ENCODE results near the gene ADCY9.
"Not testable (repeated sequence)": the region's sequence is repeated elsewhere in the genome, so short reads cannot be mapped to it uniquely, and the experiment has no call there.

ADCY9 gene

GRCh38 chr16:4062212-4062802, 53.9 kb downstream of the ADCY9 start:
- no peak for DNase-seq

GRCh38 chr16:4060823-4061222, 55.4 kb downstream of the ADCY9 start:
- DNase-seq = no peak

- peak; percentile 24 for DNase-seq
Observed at GRCh38 chr16:4060009-4060408, 56.2 kb downstream of the ADCY9 start.

- DNase-seq = no peak
Observed at GRCh38 chr16:4058386-4058785, 57.9 kb downstream of the ADCY9 start.

- no peak for DNase-seq
Observed at GRCh38 chr16:4057439-4057877, 58.8 kb downstream of the ADCY9 start.

- DNase-seq = no peak
Observed at GRCh38 chr16:4056161-4057105, 59.8 kb downstream of the ADCY9 start.

GRCh38 chr16:4055748-4056147, 60.5 kb downstream of the ADCY9 start:
- no peak for DNase-seq

GRCh38 chr16:4053301-4053845, 62.9 kb downstream of the ADCY9 start:
- no peak for DNase-seq

- DNase-seq = no peak
Observed at GRCh38 chr16:4052801-4053293, 63.4 kb downstream of the ADCY9 start.

- no peak for DNase-seq
Observed at GRCh38 chr16:4052096-4052495, 64.1 kb downstream of the ADCY9 start.

- no peak for DNase-seq
Observed at GRCh38 chr16:4051591-4051990, 64.7 kb downstream of the ADCY9 start.

GRCh38 chr16:4049031-4049430, 67.2 kb downstream of the ADCY9 start:
- no peak for DNase-seq

- no peak for DNase-seq
Observed at GRCh38 chr16:4048481-4048880, 67.8 kb downstream of the ADCY9 start.

GRCh38 chr16:4046221-4046620, 70.0 kb downstream of the ADCY9 start:
- DNase-seq = no peak

- not testable (repeated sequence) for DNase-seq
Observed at GRCh38 chr16:4045561-4045960, 70.7 kb downstream of the ADCY9 start.

- no peak for DNase-seq
Observed at GRCh38 chr16:4042581-4042980, 73.7 kb downstream of the ADCY9 start.

- no peak for DNase-seq
Observed at GRCh38 chr16:4038448-4038847, 77.8 kb downstream of the ADCY9 start.

GRCh38 chr16:4036952-4037351, 79.3 kb downstream of the ADCY9 start:
- not testable (repeated sequence) for DNase-seq

GRCh38 chr16:4034963-4035362, 81.3 kb downstream of the ADCY9 start:
- no peak for DNase-seq

GRCh38 chr16:4033951-4034350, 82.3 kb downstream of the ADCY9 start:
- no peak for DNase-seq

- DNase-seq = peak; percentile 10
Observed at GRCh38 chr16:4032768-4033167, 83.5 kb downstream of the ADCY9 start.

GRCh38 chr16:4028144-4028543, 88.1 kb downstream of the ADCY9 start:
- DNase-seq = no peak

- DNase-seq = no peak
Observed at GRCh38 chr16:4026854-4027253, 89.4 kb downstream of the ADCY9 start.

- no peak for DNase-seq
Observed at GRCh38 chr16:4025428-4025827, 90.8 kb downstream of the ADCY9 start.

All from CD4-positive, alpha-beta T cell treated with Interleukin-4 for 4 hours (primary cell).